Activated CD4-positive, alpha-beta T cell treated with anti-CD3 and anti-CD28 coated beads, Interleukin-2, amount 50 U/mL, for 24 hours (primary cell): ENCODE results near the gene DSCAML1.

Source experiments
- DNase-seq, 2 donors: peaks; one replicate each; pipeline ENCODE4 v3.0.0-alpha.2; 2020; ENCODE audit warnings: low read depth in 1 of 2, low spot score in 1 of 2

Gene DSCAML1

GRCh38 chr11:117618982-117619355 lies 178.0 kb downstream of the DSCAML1 start:
- no peak for DNase-seq

GRCh38 chr11:117618302-117618981 lies 178.6 kb downstream of the DSCAML1 start:
- no peak for DNase-seq

DNA sequence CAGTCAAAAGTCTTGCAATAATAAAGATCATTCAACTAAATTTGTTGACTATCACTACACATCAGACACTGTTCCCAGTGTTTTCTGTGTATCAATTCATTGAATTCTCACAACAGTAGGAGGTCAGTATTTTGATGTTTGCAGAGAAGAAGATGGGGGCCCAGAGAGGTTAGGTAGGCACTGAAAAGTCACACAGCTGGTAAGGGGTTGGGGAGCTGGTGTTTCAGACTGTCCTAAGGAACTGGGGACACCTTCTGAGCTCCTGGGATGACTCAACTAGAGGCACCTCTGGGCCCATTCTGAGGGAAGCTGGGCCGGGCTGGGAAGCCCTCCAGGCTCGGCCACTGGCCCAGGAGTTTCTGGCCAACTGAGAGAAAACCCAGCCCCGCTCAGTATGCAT lies 180.0 kb downstream of the DSCAML1 start:
- no peak for DNase-seq

GRCh38 chr11:117614728-117615127 lies 182.3 kb downstream of the DSCAML1 start:
- DNase-seq = no peak

GRCh38 chr11:117613521-117613920 lies 183.5 kb downstream of the DSCAML1 start:
- no peak for DNase-seq

- DNase-seq = no peak
Observed at GRCh38 chr11:117612177-117612576, 184.8 kb downstream of the DSCAML1 start.

- no peak for DNase-seq
Observed at GRCh38 chr11:117610901-117611300, 186.1 kb downstream of the DSCAML1 start.

GRCh38 chr11:117610045-117610444 lies 187.0 kb downstream of the DSCAML1 start:
- DNase-seq = no peak

GRCh38 chr11:117607449-117607848 lies 189.6 kb downstream of the DSCAML1 start:
- DNase-seq = no peak

DNA sequence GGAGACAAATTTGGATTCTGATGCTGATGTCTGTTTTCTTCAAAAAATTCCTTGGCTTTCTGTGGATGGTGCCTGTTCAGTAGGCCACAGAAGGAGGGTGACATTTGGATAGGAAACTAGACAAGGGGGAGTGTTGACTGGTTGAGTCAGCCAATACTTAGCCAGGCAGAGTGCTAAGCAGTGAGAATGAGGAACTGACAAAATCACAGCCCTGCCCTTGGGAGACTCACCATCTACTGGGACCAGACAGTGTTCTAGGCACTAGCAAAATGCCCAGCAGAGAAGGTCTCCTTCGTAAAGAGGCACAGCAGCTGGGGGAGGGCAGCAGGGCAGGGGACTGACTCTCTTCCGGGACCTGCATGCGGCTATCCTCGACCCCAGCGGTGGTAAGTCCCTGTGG lies 190.2 kb downstream of the DSCAML1 start:
- no peak for DNase-seq

GRCh38 chr11:117606211-117606610 lies 190.8 kb downstream of the DSCAML1 start:
- DNase-seq = no peak

DNA sequence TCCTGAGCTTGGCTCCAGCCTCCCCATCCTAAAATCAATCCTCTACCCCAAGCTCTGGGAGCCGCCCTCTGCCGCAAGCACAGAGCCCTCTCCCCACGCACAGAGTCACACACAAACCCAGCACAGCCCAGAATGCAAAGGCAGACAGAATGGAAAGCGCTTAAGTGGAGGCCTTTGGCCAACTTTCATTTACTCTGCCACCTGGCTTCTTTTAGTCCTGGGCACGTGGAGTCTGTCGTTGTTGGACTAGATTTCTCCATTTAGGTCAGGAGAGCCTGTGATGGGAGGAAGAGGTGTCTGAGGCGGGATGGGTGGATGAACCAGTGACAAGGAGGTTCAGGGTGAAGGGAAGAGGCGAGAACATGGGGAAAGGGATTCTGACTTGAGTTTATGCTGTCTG lies 191.7 kb downstream of the DSCAML1 start:
- no peak for DNase-seq

GRCh38 chr11:117604336-117604995 lies 192.6 kb downstream of the DSCAML1 start:
- no peak for DNase-seq

- no peak for DNase-seq
Observed at GRCh38 chr11:117603932-117604331, 193.1 kb downstream of the DSCAML1 start.

GRCh38 chr11:117601006-117601708 lies 195.9 kb downstream of the DSCAML1 start:
- no peak for DNase-seq

GRCh38 chr11:117600234-117600783 lies 196.7 kb downstream of the DSCAML1 start:
- DNase-seq = no peak

DNA sequence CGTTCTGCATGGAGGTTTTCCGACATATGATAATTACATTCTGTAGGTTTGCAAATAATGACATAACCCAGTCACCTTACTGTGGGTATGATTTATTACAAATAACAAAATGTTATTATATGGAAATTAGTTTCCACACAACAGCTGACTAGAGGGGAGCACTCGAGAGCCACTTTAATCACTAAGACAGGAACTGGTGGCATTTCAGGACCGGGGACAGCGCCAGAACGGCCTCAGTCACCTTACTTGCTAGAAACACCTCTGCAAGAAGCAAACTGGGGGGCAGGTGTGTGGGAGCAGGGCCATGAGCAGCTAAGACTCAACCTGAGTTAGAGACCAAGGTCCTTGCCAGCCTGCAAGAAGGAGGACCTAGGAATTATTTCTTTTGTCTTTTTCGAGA lies 199.9 kb downstream of the DSCAML1 start:
- DNase-seq = peak in 1 of 2 donors; percentile 15

DNA sequence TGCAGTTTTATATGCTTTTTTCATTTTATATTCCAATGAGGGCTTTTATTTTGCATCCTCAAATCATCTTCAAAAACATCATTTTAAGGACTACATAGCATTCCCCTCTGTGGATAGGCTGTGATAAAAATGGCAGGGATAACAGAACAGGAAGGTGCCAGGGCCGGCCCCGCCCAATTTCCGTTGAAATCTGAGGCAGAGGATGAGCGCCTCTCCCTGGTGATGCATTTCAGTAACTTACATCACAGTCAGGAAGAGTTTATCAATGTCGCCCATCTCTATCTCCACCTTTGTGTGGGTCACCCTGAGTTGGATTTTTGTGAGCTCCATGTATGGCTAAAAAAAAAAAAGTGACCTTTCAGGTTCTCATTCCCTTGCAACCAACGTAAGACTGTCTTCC lies 201.6 kb downstream of the DSCAML1 start:
- no peak for DNase-seq

GRCh38 chr11:117594721-117595120 lies 202.3 kb downstream of the DSCAML1 start:
- DNase-seq = no peak

DNA sequence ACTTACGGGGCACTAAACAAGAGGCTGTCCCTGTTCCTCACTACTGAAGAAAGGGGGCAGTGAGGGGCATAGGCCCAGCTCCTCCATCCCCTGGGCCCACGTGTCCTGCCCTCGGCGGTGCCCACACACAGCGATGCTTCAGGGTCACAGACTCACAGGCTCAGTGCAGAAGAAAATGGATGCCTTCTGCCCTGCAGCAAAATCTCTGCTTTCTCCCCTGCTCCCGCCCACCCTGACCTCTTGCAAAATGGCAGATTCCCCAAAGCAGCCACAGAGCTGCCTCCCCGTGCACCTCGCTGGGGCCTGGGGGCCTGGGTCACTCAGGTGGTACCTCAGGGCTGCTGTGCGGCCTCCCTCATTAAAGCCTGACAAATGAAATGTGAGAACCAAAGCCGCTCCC lies 204.0 kb downstream of the DSCAML1 start:
- no peak for DNase-seq

GRCh38 chr11:117591316-117592039 lies 205.5 kb downstream of the DSCAML1 start:
- no peak for DNase-seq
